Hepatocyte (in vitro differentiated cells): ENCODE measurements around the gene LDB2.

Experiments
- EZH2 ChIP-seq: fragments of 200-600 bp; sonication (generic); IDR thresholded peaks from 2 replicates; pipeline ENCODE4 v1.6.1; 2016; ENCODE audit warnings: antibody characterized with exemption, mild to moderate bottlenecking, borderline replicate concordance
- EZH2phosphoT487 ChIP-seq: fragments of 200-600 bp; sonication (generic); IDR thresholded peaks from one replicate; pipeline ENCODE4 v1.6.1; 2018; ENCODE audit warnings: antibody characterized with exemption, mild to moderate bottlenecking, low read depth, moderate library complexity; ENCODE audit not compliant: unreplicated experiment, severe bottlenecking
- TF ChIP-seq, protein P1 (sequence below): fragments of 200-600 bp; sonication (generic); IDR thresholded peaks from 2 replicates; pipeline ENCODE4 v1.5.1; 2016; ENCODE audit warnings: antibody characterized with exemption, mild to moderate bottlenecking; ENCODE audit not compliant: poor library complexity

DNA sequence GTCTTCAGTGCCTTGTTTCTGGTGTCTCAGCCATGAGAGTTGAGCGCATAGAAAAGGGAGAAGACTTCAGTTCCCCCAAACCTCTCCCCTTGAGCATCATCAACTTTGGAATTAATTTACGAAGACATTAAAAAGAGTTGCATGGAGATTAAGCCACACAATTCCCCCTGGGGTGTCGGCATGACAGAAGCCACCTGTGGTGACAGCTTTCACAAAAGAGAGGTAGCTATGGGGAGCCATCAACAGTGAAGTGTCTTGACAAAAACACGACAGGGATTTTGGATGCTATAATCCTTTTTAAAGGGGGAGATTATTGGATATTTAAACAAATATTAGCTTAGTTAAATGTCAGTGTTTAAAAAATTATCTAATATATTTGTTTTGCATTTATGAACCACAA is 307.6 kb downstream of the LDB2 start:
- TF ChIP-seq, protein P1, sequence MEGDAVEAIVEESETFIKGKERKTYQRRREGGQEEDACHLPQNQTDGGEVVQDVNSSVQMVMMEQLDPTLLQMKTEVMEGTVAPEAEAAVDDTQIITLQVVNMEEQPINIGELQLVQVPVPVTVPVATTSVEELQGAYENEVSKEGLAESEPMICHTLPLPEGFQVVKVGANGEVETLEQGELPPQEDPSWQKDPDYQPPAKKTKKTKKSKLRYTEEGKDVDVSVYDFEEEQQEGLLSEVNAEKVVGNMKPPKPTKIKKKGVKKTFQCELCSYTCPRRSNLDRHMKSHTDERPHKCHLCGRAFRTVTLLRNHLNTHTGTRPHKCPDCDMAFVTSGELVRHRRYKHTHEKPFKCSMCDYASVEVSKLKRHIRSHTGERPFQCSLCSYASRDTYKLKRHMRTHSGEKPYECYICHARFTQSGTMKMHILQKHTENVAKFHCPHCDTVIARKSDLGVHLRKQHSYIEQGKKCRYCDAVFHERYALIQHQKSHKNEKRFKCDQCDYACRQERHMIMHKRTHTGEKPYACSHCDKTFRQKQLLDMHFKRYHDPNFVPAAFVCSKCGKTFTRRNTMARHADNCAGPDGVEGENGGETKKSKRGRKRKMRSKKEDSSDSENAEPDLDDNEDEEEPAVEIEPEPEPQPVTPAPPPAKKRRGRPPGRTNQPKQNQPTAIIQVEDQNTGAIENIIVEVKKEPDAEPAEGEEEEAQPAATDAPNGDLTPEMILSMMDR, result no peak
- TF ChIP-seq EZH2 (no peak), EZH2phosphoT487 (no peak)
